ENCODE results near the gene SNAPC1. TPM values are rescaled to one million over a fixed set of nuclear protein-coding genes. Genes with fewer than 3 reads are reported as not detected.
"Not testable (repeated sequence)": the region's sequence is repeated elsewhere in the genome, so short reads cannot be mapped to it uniquely, and the experiment has no call there.

SNAPC1 gene
- total RNA-seq, 3 donors from 2014 or later: 4.6 to 9.1 (median 7.2) TPM

DNA sequence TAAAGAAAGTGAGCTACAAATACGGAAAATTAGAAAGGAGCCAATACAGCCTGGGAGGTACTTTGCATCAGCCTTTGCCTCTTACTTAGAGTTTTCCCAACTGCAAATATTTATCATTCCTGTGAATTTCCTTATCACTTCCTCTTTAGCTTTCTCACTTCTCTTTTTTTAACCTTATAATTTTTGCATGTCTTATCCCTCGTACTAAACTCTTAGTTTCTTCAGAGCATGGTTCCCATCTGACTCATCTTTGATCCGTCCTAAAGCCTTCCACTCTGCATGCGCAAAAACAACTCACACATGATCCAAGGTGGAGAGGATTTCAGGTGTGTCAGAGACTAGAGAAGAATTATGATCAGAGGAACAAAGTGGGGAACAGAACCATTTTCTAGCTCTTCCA is 9.6 kb upstream of the SNAPC1 start:
- H3K27me3 ChIP-seq: no peaks in the 10 kb centered on the region
- no peaks in the 10 kb centered on the region for H3K4me1 ChIP-seq
- H3K36me3 ChIP-seq: no peaks in the 10 kb centered on the region
- H3K4me3 ChIP-seq: no peak overlapping the region
- no peaks in the 10 kb centered on the region for H3K9me3 ChIP-seq
- intact Hi-C loops (cut with DNase I; ENCODE audit: low total_unique reads): no loop called here
- no peak overlapping the region for H3K27ac ChIP-seq
- TF ChIP-seq POLR2A (IDR thresholded peaks at IDR 0.05) (no peak), POLR2AphosphoS5 (IDR thresholded peaks at IDR 0.05) (no peak)
- TF ChIP-seq, protein P1, sequence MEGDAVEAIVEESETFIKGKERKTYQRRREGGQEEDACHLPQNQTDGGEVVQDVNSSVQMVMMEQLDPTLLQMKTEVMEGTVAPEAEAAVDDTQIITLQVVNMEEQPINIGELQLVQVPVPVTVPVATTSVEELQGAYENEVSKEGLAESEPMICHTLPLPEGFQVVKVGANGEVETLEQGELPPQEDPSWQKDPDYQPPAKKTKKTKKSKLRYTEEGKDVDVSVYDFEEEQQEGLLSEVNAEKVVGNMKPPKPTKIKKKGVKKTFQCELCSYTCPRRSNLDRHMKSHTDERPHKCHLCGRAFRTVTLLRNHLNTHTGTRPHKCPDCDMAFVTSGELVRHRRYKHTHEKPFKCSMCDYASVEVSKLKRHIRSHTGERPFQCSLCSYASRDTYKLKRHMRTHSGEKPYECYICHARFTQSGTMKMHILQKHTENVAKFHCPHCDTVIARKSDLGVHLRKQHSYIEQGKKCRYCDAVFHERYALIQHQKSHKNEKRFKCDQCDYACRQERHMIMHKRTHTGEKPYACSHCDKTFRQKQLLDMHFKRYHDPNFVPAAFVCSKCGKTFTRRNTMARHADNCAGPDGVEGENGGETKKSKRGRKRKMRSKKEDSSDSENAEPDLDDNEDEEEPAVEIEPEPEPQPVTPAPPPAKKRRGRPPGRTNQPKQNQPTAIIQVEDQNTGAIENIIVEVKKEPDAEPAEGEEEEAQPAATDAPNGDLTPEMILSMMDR (IDR thresholded peaks at IDR 0.05): no peak
- DNase-seq (ENCODE audit: low spot score in 2 of 2): no peak

DNA sequence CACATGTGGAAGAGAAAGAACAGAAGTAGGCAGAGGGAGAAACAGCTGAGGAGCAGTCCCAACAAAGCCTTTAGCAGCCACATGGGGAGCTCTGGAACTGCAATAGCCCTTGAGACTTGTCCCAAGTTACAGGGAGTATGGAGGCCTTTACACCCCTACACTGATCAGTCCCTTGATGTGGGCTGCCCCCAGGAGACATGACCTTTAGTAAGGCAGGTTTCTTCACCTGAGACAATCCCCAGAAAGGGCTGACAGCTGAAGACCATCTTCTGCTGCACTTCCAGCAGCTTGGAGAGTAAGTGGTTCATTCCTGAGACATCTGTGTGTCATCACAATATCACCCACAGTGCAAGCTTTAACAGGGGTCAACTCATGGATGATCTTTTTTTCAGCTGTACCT is 8.6 kb upstream of the SNAPC1 start:
- Histone ChIP-seq H3K27me3 (no peaks in the 10 kb centered on the region), H3K9me3 (no peaks in the 10 kb centered on the region), H3K4me1 (no peaks in the 10 kb centered on the region), H3K36me3 (no peaks in the 10 kb centered on the region), H3K4me3 (no peak overlapping the region), H3K27ac (no peak overlapping the region)
- TF ChIP-seq POLR2AphosphoS5 (IDR thresholded peaks at IDR 0.05): no peak
- TF ChIP-seq, protein P1 (IDR thresholded peaks at IDR 0.05): no peak
- no peak for TF ChIP-seq POLR2A (IDR thresholded peaks at IDR 0.05)
- no peak for DNase-seq (ENCODE audit: low spot score in 2 of 2)
- intact Hi-C loops (cut with DNase I; ENCODE audit: low total_unique reads): no loop called here

DNA sequence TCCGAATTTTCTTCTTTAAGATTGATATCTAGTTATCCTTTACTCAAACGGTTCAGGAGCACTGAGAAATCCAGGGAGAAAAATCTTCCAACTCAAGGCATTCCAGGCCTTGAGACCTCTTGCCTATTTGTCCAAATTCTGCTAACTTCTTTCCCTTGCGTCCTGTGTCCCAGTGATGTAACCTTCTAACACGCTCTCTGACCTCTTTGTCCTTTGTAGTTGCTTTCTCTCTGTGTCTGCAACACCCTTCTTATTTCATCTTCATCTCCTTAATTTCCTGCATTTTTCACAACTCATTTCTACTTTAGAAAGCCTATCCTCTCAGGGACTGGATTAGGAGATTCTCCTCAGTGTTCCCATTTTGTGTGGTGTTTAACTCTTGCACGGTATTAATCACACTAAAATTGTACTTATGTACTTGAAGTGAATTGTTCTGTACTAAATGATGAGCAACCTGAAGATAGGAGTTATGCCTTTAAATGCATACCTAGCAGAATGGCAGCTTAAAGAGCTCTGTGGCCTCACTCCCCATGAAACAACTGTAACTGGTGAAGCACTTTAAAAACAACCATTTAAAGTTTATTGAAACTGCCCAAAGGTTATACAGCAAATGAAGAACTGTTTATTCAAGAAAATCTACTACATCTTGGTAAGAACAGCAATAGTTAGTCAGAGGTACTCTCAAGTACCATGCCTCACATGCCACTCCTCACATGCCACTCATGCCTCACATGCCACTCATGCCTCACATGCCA is 7.4 kb upstream of the SNAPC1 start:
- Histone ChIP-seq H3K27ac (no peak overlapping the region), H3K9me3 (no peaks in the 10 kb centered on the region), H3K4me1 (no peaks in the 10 kb centered on the region), H3K27me3 (no peaks in the 10 kb centered on the region), H3K4me3 (no peak overlapping the region), H3K36me3 (no peaks in the 10 kb centered on the region)
- DNase-seq (ENCODE audit: low spot score in 2 of 2): no peak
- TF ChIP-seq POLR2AphosphoS5 (IDR thresholded peaks at IDR 0.05): no peak
- TF ChIP-seq, protein P1 (IDR thresholded peaks at IDR 0.05): no peak
- TF ChIP-seq POLR2A (IDR thresholded peaks at IDR 0.05): no peak
- intact Hi-C loops (cut with DNase I; ENCODE audit: low total_unique reads): no loop called here

DNA sequence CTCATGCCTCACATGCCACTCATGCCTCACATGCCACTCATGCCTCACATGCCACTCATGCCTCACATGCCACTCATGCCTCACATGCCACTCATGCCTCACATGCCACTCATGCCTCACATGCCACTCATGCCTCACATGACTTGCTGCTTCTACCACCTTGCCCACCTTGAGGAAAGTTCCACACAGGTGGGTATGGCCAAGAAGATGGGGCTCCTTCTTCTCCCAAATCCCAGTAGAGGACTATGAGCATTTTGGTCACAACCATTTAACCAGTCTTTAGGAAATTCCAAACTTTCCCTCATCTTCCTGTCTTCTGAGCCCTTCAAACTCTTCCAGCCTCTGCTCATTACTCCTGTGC is 6.9 kb upstream of the SNAPC1 start:
- DNase-seq (ENCODE audit: low spot score in 2 of 2); H3K27ac ChIP-seq; intact Hi-C loops (cut with DNase I; ENCODE audit: low total_unique reads); H3K36me3 ChIP-seq; H3K4me1 ChIP-seq; H3K9me3 ChIP-seq; H3K27me3 ChIP-seq; H3K4me3 ChIP-seq: not testable (repeated sequence)

DNA sequence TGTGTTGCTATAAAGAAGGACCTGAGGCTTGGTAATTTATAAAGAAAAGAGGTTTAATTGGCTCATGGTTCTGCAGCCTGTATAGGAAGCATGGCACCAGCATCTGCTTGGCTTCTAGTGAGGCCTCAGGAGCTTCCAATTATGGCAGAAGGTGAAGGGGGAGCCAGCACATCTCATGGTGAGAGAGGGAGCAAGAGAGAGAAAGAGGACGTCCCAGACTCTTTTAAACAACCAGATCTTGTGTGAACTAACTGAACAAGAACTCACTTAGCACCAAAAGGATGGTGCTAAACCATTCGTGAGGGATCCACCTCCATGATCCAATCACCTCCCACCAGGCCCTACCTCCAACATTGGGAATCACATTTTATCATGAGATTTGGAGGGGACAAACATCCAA is 6.1 kb upstream of the SNAPC1 start:
- no peak for DNase-seq (ENCODE audit: low spot score in 2 of 2)
- TF ChIP-seq POLR2A (IDR thresholded peaks at IDR 0.05): no peak
- TF ChIP-seq, protein P1 (IDR thresholded peaks at IDR 0.05): no peak
- TF ChIP-seq POLR2AphosphoS5 (IDR thresholded peaks at IDR 0.05): no peak
- H3K4me3 ChIP-seq: no peak overlapping the region
- H3K27ac ChIP-seq: no peak overlapping the region
- H3K9me3 ChIP-seq: no peaks in the 10 kb centered on the region
- no peaks in the 10 kb centered on the region for H3K4me1 ChIP-seq
- no peaks in the 10 kb centered on the region for H3K27me3 ChIP-seq
- intact Hi-C loops (cut with DNase I; ENCODE audit: low total_unique reads): no loop called here
- H3K36me3 ChIP-seq: no peaks in the 10 kb centered on the region

All from breast epithelium (tissue), 4 donors.